Hepatocyte (in vitro differentiated cells): Measurements from ENCODE around the gene VN1R5.

Experiments
- EZH2 ChIP-seq: fragments of 200-600 bp; sonication (generic); IDR thresholded peaks from 2 replicates; pipeline ENCODE4 v1.6.1; 2016; ENCODE audit warnings: antibody characterized with exemption, mild to moderate bottlenecking, borderline replicate concordance
- TF ChIP-seq, protein P1 (sequence below): fragments of 200-600 bp; sonication (generic); IDR thresholded peaks from 2 replicates; pipeline ENCODE4 v1.5.1; 2016; ENCODE audit warnings: antibody characterized with exemption, mild to moderate bottlenecking; ENCODE audit not compliant: poor library complexity

DNA sequence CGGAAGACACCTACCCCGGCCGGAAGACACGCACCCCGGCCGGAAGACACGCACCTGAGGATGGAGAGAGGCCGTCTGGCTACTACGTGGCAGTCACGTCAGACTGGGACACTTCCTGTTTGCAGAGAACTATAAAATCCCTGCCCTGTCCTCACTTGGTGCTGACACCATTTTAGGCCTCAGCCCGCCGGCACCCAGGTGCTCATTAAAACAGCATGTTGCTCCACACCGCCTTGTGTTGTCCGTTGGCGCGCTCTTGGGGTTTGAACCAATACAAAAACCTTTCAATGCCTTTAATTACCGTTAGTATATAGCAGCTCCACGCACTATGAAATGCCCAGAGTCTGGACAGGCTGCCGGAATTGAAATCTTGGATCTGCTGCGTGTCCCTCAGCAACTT is 34.7 kb downstream of the VN1R5 start:
- TF ChIP-seq, protein P1, sequence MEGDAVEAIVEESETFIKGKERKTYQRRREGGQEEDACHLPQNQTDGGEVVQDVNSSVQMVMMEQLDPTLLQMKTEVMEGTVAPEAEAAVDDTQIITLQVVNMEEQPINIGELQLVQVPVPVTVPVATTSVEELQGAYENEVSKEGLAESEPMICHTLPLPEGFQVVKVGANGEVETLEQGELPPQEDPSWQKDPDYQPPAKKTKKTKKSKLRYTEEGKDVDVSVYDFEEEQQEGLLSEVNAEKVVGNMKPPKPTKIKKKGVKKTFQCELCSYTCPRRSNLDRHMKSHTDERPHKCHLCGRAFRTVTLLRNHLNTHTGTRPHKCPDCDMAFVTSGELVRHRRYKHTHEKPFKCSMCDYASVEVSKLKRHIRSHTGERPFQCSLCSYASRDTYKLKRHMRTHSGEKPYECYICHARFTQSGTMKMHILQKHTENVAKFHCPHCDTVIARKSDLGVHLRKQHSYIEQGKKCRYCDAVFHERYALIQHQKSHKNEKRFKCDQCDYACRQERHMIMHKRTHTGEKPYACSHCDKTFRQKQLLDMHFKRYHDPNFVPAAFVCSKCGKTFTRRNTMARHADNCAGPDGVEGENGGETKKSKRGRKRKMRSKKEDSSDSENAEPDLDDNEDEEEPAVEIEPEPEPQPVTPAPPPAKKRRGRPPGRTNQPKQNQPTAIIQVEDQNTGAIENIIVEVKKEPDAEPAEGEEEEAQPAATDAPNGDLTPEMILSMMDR: no peak
- no peak for TF ChIP-seq EZH2
